Testis (tissue), 3 donors: ENCODE measurements around the gene AQP3. TPM values are rescaled to one million over a fixed set of nuclear protein-coding genes. Genes with fewer than 3 reads are reported as not detected.
"Not testable (repeated sequence)": the region's sequence is repeated elsewhere in the genome, so short reads cannot be mapped to it uniquely, and the experiment has no call there.

ENCODE experiments used
- DNase-seq: peaks from one replicate; pipeline ENCODE4 v3.0.0-alpha.2; 2019
- H3K27ac ChIP-seq, 2 donors: fragments of 200-600 bp; sonication (generic); one replicate each; pipeline ENCODE4 v1.5.1; 2019
- H3K27me3 ChIP-seq: fragments of 200-600 bp; sonication (generic); one replicate; pipeline ENCODE4 v1.5.1; 2019
- H3K36me3 ChIP-seq: fragments of 200-600 bp; sonication (generic); one replicate; pipeline ENCODE4 v1.5.1; 2017; ENCODE audit warnings: low read depth; ENCODE audit errors: missing control alignments
- H3K4me1 ChIP-seq: fragments of 200-600 bp; sonication (generic); one replicate; pipeline ENCODE4 v1.5.1; 2019
- H3K4me3 ChIP-seq, 2 donors: fragments of 200-600 bp; sonication (generic); one replicate each; pipeline ENCODE4 v1.5.1; 2017 to 2019
- H3K9me3 ChIP-seq: fragments of 200-600 bp; sonication (generic); one replicate; pipeline ENCODE4 v1.5.1; 2017
- POLR2A ChIP-seq: fragments of 450-650 bp; IDR thresholded peaks from one replicate; pipeline ENCODE4 v1.6.1; 2017; ENCODE audit warnings: antibody characterized with exemption, mild to moderate bottlenecking, moderate library complexity
- WGBS, 2 donors: methylation state at CpG; one replicate each; pipeline ENCODE4 v1.1.5; 2018; 5-methylcytosine and 5-hydroxymethylcytosine counted together
- intact Hi-C: fragments of 100-400 bp; cut with DNase I; formaldehyde crosslinking; loops from one replicate; pipeline ENCODE4 v1.15.1; 2023; ENCODE audit warnings: low total_unique reads
- polyA plus RNA-seq: library from polyadenylated mRNA; stranded (reverse); fragments of 350-450 nt; fragmentation: Illumina TruSeq; extraction: RNeasy Lipid Tissue Mini Kit (QIAGEN cat#74804); gene quantifications from one replicate; pipeline ENCODE4 v1.2.3, GENCODE V29; 2014; ENCODE audit warnings: low read depth, low replicate concordance; ENCODE audit not compliant: insufficient read depth
- total RNA-seq, 2 donors: library from RNA; depleted of rRNA; stranded (reverse); fragments of >200 nt; gene quantifications; one replicate each; pipeline ENCODE4 v1.2.3, GENCODE V29; 2016
- TF ChIP-seq, protein P1 (sequence below), 3 experiments: fragments of 450-650 bp in 2 of 3; fragments of 200-600 bp in 1 of 3; sonication (generic) in 1 of 3; IDR thresholded peaks; one replicate each; pipeline ENCODE4 v1.5.1; 2016 to 2019; ENCODE audit warnings: antibody characterized with exemption in 3 of 3, mild to moderate bottlenecking in 2 of 3, moderate library complexity in 1 of 3

The AQP3 gene
- total and polyA plus RNA-seq, 3 donors from 2014 or later: 4.6 to 9.0 (median 6.3) TPM

- no peak overlapping the region for H3K4me3 ChIP-seq
- peaks cover under 1% of the 10 kb centered on the region for H3K4me1 ChIP-seq
- WGBS, 2 donors: 87% methylated on average over 3 of the region's 3 CpGs
- no peaks in the 10 kb centered on the region for H3K9me3 ChIP-seq
- intact Hi-C loops: no loop called here
- H3K27me3 ChIP-seq: no peaks in the 10 kb centered on the region
- H3K27ac ChIP-seq: no peak overlapping the region
- no peak for DNase-seq
- H3K36me3 ChIP-seq: no peaks in the 10 kb centered on the region
- TF ChIP-seq POLR2A: no peak
These were observed 18.0 kb downstream of the AQP3 start for GRCh38 chr9:33429256-33429985.

DNA sequence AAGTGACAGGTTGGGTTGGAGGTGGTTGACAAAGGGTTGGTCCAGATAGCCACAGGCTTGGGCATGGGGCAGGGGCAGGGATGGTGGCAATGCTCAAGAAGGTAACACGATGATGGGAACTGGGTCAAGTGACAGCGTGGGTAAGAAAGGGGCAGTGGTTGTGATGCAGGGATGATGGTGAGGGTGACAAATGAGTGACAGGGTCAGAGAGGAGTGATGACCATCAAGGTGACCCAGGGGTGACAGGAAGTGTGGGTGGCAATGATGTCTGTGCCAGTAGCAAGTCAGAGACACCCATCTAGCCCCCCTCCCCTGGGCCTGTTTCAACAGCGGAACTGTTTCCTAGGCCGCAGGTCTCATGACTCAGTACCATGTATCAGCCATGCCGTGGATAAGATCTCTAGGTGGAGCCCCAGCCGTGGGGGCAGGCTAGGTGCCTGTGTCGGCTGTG lies 20.5 kb downstream of the AQP3 start:
- TF ChIP-seq, protein P1, sequence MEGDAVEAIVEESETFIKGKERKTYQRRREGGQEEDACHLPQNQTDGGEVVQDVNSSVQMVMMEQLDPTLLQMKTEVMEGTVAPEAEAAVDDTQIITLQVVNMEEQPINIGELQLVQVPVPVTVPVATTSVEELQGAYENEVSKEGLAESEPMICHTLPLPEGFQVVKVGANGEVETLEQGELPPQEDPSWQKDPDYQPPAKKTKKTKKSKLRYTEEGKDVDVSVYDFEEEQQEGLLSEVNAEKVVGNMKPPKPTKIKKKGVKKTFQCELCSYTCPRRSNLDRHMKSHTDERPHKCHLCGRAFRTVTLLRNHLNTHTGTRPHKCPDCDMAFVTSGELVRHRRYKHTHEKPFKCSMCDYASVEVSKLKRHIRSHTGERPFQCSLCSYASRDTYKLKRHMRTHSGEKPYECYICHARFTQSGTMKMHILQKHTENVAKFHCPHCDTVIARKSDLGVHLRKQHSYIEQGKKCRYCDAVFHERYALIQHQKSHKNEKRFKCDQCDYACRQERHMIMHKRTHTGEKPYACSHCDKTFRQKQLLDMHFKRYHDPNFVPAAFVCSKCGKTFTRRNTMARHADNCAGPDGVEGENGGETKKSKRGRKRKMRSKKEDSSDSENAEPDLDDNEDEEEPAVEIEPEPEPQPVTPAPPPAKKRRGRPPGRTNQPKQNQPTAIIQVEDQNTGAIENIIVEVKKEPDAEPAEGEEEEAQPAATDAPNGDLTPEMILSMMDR (IDR thresholded peaks at IDR 0.05): no peak
- no peak for TF ChIP-seq POLR2A
- Histone ChIP-seq H3K9me3 (no peaks in the 10 kb centered on the region), H3K4me3 (no peak overlapping the region), H3K4me1 (no peaks in the 10 kb centered on the region), H3K27me3 (no peaks in the 10 kb centered on the region), H3K36me3 (no peaks in the 10 kb centered on the region), H3K27ac (no peak overlapping the region)
- no peak for DNase-seq
- 96 to 97% methylated on average over 7 of the region's 7 CpGs for WGBS, 2 donors
- intact Hi-C loops: no loop called here

GRCh38 chr9:33425128-33425533 lies 22.3 kb downstream of the AQP3 start:
- H3K27me3 ChIP-seq: no peaks in the 10 kb centered on the region
- H3K27ac ChIP-seq: no peak overlapping the region
- H3K36me3 ChIP-seq: no peaks in the 10 kb centered on the region
- H3K9me3 ChIP-seq: no peaks in the 10 kb centered on the region
- no peaks in the 10 kb centered on the region for H3K4me1 ChIP-seq
- no peak for DNase-seq
- intact Hi-C loops: no loop called here
- H3K4me3 ChIP-seq: no peak overlapping the region
- TF ChIP-seq POLR2A: no peak
- TF ChIP-seq, protein P1 (IDR thresholded peaks at IDR 0.05): no peak
- WGBS, 2 donors: 57 to 77% methylated on average over 4 of the region's 4 CpGs

- not testable (repeated sequence) for H3K36me3 ChIP-seq, H3K27ac ChIP-seq
- WGBS, 2 donors: 93 to 96% methylated on average over 5 to 6 of the region's 6 CpGs
These were observed 22.9 kb downstream of the AQP3 start for GRCh38 chr9:33424492-33424891.

DNA sequence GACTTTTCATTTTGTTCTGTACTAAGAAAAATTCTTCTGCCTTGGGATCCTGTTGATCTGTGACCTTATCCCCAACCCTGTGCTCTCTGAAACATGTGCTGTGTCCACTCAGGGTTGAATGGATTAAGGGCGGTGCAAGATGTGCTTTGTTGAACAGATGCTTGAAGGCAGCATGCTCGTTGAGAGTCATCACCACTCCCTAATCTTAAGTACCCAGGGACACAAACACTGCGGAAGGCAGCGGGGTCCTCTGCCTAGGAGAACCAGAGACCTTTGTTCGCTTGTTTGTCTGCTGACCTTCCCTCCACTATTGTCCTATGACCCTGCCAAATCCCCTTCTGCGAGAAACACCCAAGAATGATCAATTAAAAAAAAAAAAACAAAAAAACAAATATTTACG lies 23.4 kb downstream of the AQP3 start:
- intact Hi-C loops, H3K27ac ChIP-seq, H3K4me1 ChIP-seq, H3K9me3 ChIP-seq, H3K4me3 ChIP-seq, DNase-seq, H3K36me3 ChIP-seq, H3K27me3 ChIP-seq: not testable (repeated sequence)
- WGBS, 2 donors: 59% methylated on average over 6 of the region's 7 CpGs; no CpG with 5 or more reads in 1 of the 2 donors

More at GRCh38 chr9:33424492-33424891, 22.9 kb downstream of the AQP3 start:
- H3K4me3 ChIP-seq, DNase-seq, H3K27me3 ChIP-seq, H3K4me1 ChIP-seq, intact Hi-C loops, H3K9me3 ChIP-seq: not testable (repeated sequence)

- no peaks in the 10 kb centered on the region for H3K4me1 ChIP-seq
- TF ChIP-seq, protein P1 (IDR thresholded peaks at IDR 0.05): no peak
- TF ChIP-seq POLR2A: no peak
- no peaks in the 10 kb centered on the region for H3K9me3 ChIP-seq
- intact Hi-C loops: loop anchor here (5.0 kb wide), 1 partner anchor 43 kb away; no protein-coding TSS in a partner anchor
- H3K27me3 ChIP-seq: no peaks in the 10 kb centered on the region
- no peak overlapping the region for H3K27ac ChIP-seq
- DNase-seq: no peak
- no peak overlapping the region for H3K4me3 ChIP-seq
- 60 to 70% methylated on average over 10 of the region's 10 CpGs for WGBS, 2 donors
- H3K36me3 ChIP-seq: no peaks in the 10 kb centered on the region
These were observed 27.6 kb downstream of the AQP3 start for GRCh38 chr9:33419708-33420303.
